CD4-positive, alpha-beta T cell (primary cell): ENCODE measurements around the gene CPAMD8. TPM values are rescaled to one million over a fixed set of nuclear protein-coding genes. Genes with fewer than 3 reads are reported as not detected.

Source experiments
- ATAC-seq: fragments of 200-7000 bp; cut with Tn5 transposase; one replicate; pipeline ENCODE4 v1.10.0; 2022; ENCODE audit warnings: mild to moderate bottlenecking; ENCODE audit not compliant: poor library complexity
- CTCF ChIA-PET: fragments of 350-600 bp; sonication (Branson Sonifier 250); formaldehyde crosslinking; loops from one replicate; lab custom pipeline; 2021; ENCODE audit warnings: antibody characterized with exemption, inconsistent platforms; lab: Charles Lee
- POLR2A ChIA-PET: fragments of 350-600 bp; sonication (Branson Sonifier 250); formaldehyde crosslinking; loops from one replicate; lab custom pipeline; 2021; ENCODE audit warnings: antibody characterized with exemption, inconsistent platforms; lab: Charles Lee
- DNase-seq, 14 experiments: peaks; one replicate each; pipeline ENCODE4 v3.0.0-alpha.2; 2013 to 2020; ENCODE audit warnings: mixed read lengths in 2 of 14
- H3K27ac ChIP-seq, 2 donors: one replicate each; pipeline versions ENCODE4 v1.5.1 to v1.7.0; 2013; ENCODE audit warnings: low read length in 2 of 2, low read depth in 1 of 2, mild to moderate bottlenecking in 1 of 2
- H3K27me3 ChIP-seq, 2 experiments: 1 replicate in 1 of 2; 2 replicates in 1 of 2; pipeline versions ENCODE4 v1.6.1 to v1.7.0; 2013; ENCODE audit warnings: low read length in 2 of 2, control low read depth in 1 of 2, mild to moderate bottlenecking in 1 of 2, moderate library complexity in 1 of 2; ENCODE audit not compliant: insufficient read depth in 2 of 2, control insufficient read depth in 1 of 2
- H3K36me3 ChIP-seq: one replicate; pipeline ENCODE4 v1.6.1; 2013; ENCODE audit warnings: low read length, control low read depth; ENCODE audit not compliant: insufficient read depth
- H3K4me1 ChIP-seq: one replicate; pipeline ENCODE4 v1.6.1; 2013; ENCODE audit warnings: low read length, control low read depth; ENCODE audit not compliant: insufficient read depth
- H3K4me3 ChIP-seq: one replicate; pipeline ENCODE4 v1.5.1; 2013; ENCODE audit warnings: mild to moderate bottlenecking, low read length, moderate library complexity
- H3K9me3 ChIP-seq, 2 experiments: 1 replicate in 1 of 2; 2 replicates in 1 of 2; pipeline versions ENCODE4 v1.6.1 to v1.7.0; 2013; ENCODE audit warnings: low read length in 2 of 2, mild to moderate bottlenecking in 2 of 2, control low read depth in 1 of 2, moderate library complexity in 1 of 2; ENCODE audit not compliant: control insufficient read depth in 1 of 2, insufficient read depth in 1 of 2
- H3K27ac Mint-ChIP-seq: one replicate; pipeline ENCODE4 v1.8.0; 2020; ENCODE audit warnings: mixed read lengths
- H3K27me3 Mint-ChIP-seq: one replicate; pipeline ENCODE4 v1.8.0; 2021; ENCODE audit warnings: mixed read lengths
- H3K36me3 Mint-ChIP-seq: one replicate; pipeline ENCODE4 v1.8.0; 2021; ENCODE audit warnings: low read depth, mixed read lengths
- H3K4me1 Mint-ChIP-seq: one replicate; pipeline ENCODE4 v1.8.0; 2021; ENCODE audit warnings: low read depth, mixed read lengths
- H3K4me3 Mint-ChIP-seq: one replicate; pipeline ENCODE4 v1.8.0; 2020; ENCODE audit warnings: mild to moderate bottlenecking, mixed read lengths
- H3K9me3 Mint-ChIP-seq: one replicate; pipeline ENCODE4 v1.8.0; 2020; ENCODE audit warnings: mixed read lengths
- CTCF ChIP-seq: fragments of 200-600 bp; IDR thresholded peaks from one replicate; pipeline ENCODE4 v1.8.0; 2022; ENCODE audit warnings: antibody characterized with exemption, mild to moderate bottlenecking
- intact Hi-C, 2 experiments: fragments of 100-400 bp; cut with DNase I in 1 of 2; cut with micrococcal nuclease in 1 of 2; formaldehyde crosslinking; loops; one replicate each; pipeline versions ENCODE4 v1.15.1 to v1.9.0; 2023 to 2025; cut with DNase I, micrococcal nuclease
- total RNA-seq, 174 experiments: library from RNA in 2 of 174; stranded (reverse) in 2 of 174; gene quantifications; one replicate each; pipeline ENCODE4 v1.2.3 and lab custom pipeline; 2021 to 2026

CPAMD8 gene
- total RNA-seq, 2 experiments from 2014 or later, result 0.05 to 0.34 TPM

DNA sequence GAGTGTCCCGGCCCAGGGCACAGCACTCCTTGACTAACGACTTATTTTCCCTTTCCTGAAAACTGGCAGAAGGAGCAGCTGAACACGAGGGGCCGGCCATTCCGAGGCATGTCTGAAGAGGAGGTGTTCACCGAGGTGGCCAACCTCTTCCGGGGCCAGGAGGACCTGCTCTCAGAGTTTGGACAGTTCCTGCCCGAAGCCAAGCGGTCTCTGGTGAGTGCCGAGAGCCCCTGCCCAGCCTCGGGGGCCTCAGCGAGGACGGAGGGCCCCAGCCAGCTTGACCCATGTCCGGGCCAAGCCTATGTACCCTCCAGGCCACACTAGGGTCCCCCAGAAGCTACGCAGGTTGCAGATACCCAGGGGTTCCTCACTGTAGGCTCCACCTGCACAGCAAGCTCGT lies 179.7 kb downstream of the CPAMD8 start:
- intact Hi-C loops, result no loop called here
- no peaks in the 10 kb centered on the region for H3K27me3 Mint-ChIP-seq

More for the DNA sequence above, 179.7 kb downstream of the CPAMD8 start:
- no peak for TF ChIP-seq CTCF
- DNase-seq (no peak), ATAC-seq (no peak)
- Histone ChIP-seq H3K27ac (no peak overlapping the region), H3K36me3 (peaks cover 79% of the 10 kb centered on the region), H3K4me3 (no peak overlapping the region), H3K27me3 (no peaks in the 10 kb centered on the region), H3K4me1 (no peaks in the 10 kb centered on the region), H3K9me3 (no peaks in the 10 kb centered on the region)
- H3K36me3 Mint-ChIP-seq, result peaks cover 90% of the 10 kb centered on the region
- no peak overlapping the region for H3K4me3 Mint-ChIP-seq
- H3K4me1 Mint-ChIP-seq, result no peaks in the 10 kb centered on the region
- ChIA-PET POLR2A (no interaction called here), CTCF (no interaction called here)
- H3K27ac Mint-ChIP-seq, result no peak overlapping the region
- no peaks in the 10 kb centered on the region for H3K9me3 Mint-ChIP-seq

Other genes starting within 250 kb of the CPAMD8 start
- gene SIN3B, start 197.4 kb downstream of the CPAMD8 start, total RNA-seq, result 10 to 100 TPM; 52.4 to 53.7 TPM
- not detected for gene F2RL3, start 137.8 kb downstream of the CPAMD8 start, total RNA-seq
- gene HAUS8, start 48.6 kb upstream of the CPAMD8 start, total RNA-seq, result 10 to 100 TPM; 20.6 to 20.7 TPM
- gene MYO9B, start 49.0 kb upstream of the CPAMD8 start, total RNA-seq, result 100 to 1,000 TPM; 176 to 184 TPM
- 10 to 100 TPM; 23.1 to 24.3 TPM for gene USE1, start 188.5 kb upstream of the CPAMD8 start, total RNA-seq
- 10 to 100 TPM; 20.5 to 22.2 TPM for gene OCEL1, start 199.4 kb upstream of the CPAMD8 start, total RNA-seq
- 1 to 10 TPM in 1 of 2 experiments, under 1 TPM in 1; 0.74 to 1.1 TPM for gene NR2F6, start 219.1 kb upstream of the CPAMD8 start, total RNA-seq
- not detected for gene USHBP1, start 237.9 kb upstream of the CPAMD8 start, total RNA-seq
- 10 to 100 TPM; 56.2 to 63.5 TPM for gene BABAM1, start 240.6 kb upstream of the CPAMD8 start, total RNA-seq